ENCODE data around the gene CKAP2L.

CKAP2L gene

GRCh38 chr2:112758711-112759110 lies 5.7 kb downstream of the CKAP2L start:
- DNase-seq: no peak

- no peak for DNase-seq
These were observed 7.1 kb downstream of the CKAP2L start for GRCh38 chr2:112757265-112757664.

GRCh38 chr2:112756207-112756606 lies 8.2 kb downstream of the CKAP2L start:
- no peak for DNase-seq

- no peak for DNase-seq
These were observed 9.0 kb downstream of the CKAP2L start for GRCh38 chr2:112755444-112755843.

- no peak for DNase-seq
These were observed 9.8 kb downstream of the CKAP2L start for GRCh38 chr2:112754564-112754963.

- DNase-seq: no peak
These were observed 11.7 kb downstream of the CKAP2L start for GRCh38 chr2:112752667-112753066.

- no peak for DNase-seq
These were observed 12.8 kb downstream of the CKAP2L start for GRCh38 chr2:112751451-112752197.

- no peak for DNase-seq
These were observed 13.9 kb downstream of the CKAP2L start for GRCh38 chr2:112750560-112750843.

- DNase-seq: peak; percentile 2 to 77 (median 35)
These were observed 14.5 kb downstream of the CKAP2L start for GRCh38 chr2:112749755-112750559.

- no peak for DNase-seq
These were observed 23.9 kb downstream of the CKAP2L start for GRCh38 chr2:112740527-112740926.

GRCh38 chr2:112737542-112738232 lies 26.7 kb downstream of the CKAP2L start:
- DNase-seq: no peak

GRCh38 chr2:112733871-112734270 lies 30.5 kb downstream of the CKAP2L start:
- no peak for DNase-seq

GRCh38 chr2:112733456-112733855 lies 31.0 kb downstream of the CKAP2L start:
- no peak for DNase-seq

- no peak for DNase-seq
These were observed 32.9 kb downstream of the CKAP2L start for GRCh38 chr2:112731479-112731878.

GRCh38 chr2:112730791-112731190 lies 33.6 kb downstream of the CKAP2L start:
- no peak for DNase-seq

GRCh38 chr2:112730216-112730615 lies 34.2 kb downstream of the CKAP2L start:
- no peak for DNase-seq

- DNase-seq: peak in 1 of 3 experiments; percentile 25
These were observed 35.8 kb downstream of the CKAP2L start for GRCh38 chr2:112728378-112729175.

GRCh38 chr2:112728029-112728362 lies 36.4 kb downstream of the CKAP2L start:
- no peak for DNase-seq

- DNase-seq: no peak
These were observed 37.0 kb downstream of the CKAP2L start for GRCh38 chr2:112727276-112728028.

GRCh38 chr2:112726487-112727190 lies 37.8 kb downstream of the CKAP2L start:
- DNase-seq: peak; percentile 79 to 92 (median 83)
